Muscle layer of colon (tissue), 2 donors: ENCODE data around the gene MYO7B.
"Not testable (repeated sequence)": the region's sequence is repeated elsewhere in the genome, so short reads cannot be mapped to it uniquely, and the experiment has no call there.

Source experiments
- H3K27ac ChIP-seq: one replicate; pipeline ENCODE4 v1.7.0; 2013; ENCODE audit warnings: low read depth, mild to moderate bottlenecking, low read length, moderate library complexity
- H3K27me3 ChIP-seq, 2 donors: one replicate each; pipeline ENCODE4 v1.7.0; 2013; ENCODE audit warnings: low read length in 2 of 2, mild to moderate bottlenecking in 2 of 2; ENCODE audit not compliant: insufficient read depth in 2 of 2, control insufficient read depth in 1 of 2
- H3K36me3 ChIP-seq: one replicate; pipeline ENCODE4 v1.7.0; 2013; ENCODE audit warnings: mild to moderate bottlenecking, low read length; ENCODE audit not compliant: insufficient read depth
- H3K4me1 ChIP-seq: one replicate; pipeline ENCODE4 v1.7.0; 2013; ENCODE audit warnings: mild to moderate bottlenecking, low read length; ENCODE audit not compliant: insufficient read depth
- H3K4me3 ChIP-seq, 2 donors: one replicate each; pipeline ENCODE4 v1.7.0; 2013; ENCODE audit warnings: low read length in 2 of 2, low read depth in 1 of 2, mild to moderate bottlenecking in 1 of 2, moderate library complexity in 1 of 2
- H3K9ac ChIP-seq: one replicate; pipeline ENCODE4 v1.7.0; 2013; ENCODE audit warnings: low read length
- H3K9me3 ChIP-seq: one replicate; pipeline ENCODE4 v1.7.0; 2013; ENCODE audit warnings: mild to moderate bottlenecking, low read length
- donor health status: abdominal sarcoma.
- donor health status: Adenocarcinoma of cecum.

Gene MYO7B

GRCh38 chr2:127537644-127538043, 2.2 kb downstream of the MYO7B start:
- H3K27me3 ChIP-seq: no peaks in the 10 kb centered on the region
- no peak overlapping the region for H3K27ac ChIP-seq
- H3K9me3 ChIP-seq: no peaks in the 10 kb centered on the region
- H3K4me3 ChIP-seq: no peak overlapping the region
- H3K9ac ChIP-seq: no peak overlapping the region
- no peaks in the 10 kb centered on the region for H3K36me3 ChIP-seq
- H3K4me1 ChIP-seq: no peaks in the 10 kb centered on the region

- H3K9me3 ChIP-seq: no peaks in the 10 kb centered on the region
- H3K36me3 ChIP-seq: no peaks in the 10 kb centered on the region
- H3K27me3 ChIP-seq: no peaks in the 10 kb centered on the region
- no peaks in the 10 kb centered on the region for H3K4me1 ChIP-seq
- H3K9ac ChIP-seq: no peak overlapping the region
- no peak overlapping the region for H3K27ac ChIP-seq
- no peak overlapping the region for H3K4me3 ChIP-seq
Observed at GRCh38 chr2:127541809-127542208, 6.3 kb downstream of the MYO7B start.

- Histone ChIP-seq H3K9ac (no peak overlapping the region), H3K9me3 (no peaks in the 10 kb centered on the region), H3K27me3 (no peaks in the 10 kb centered on the region), H3K36me3 (no peaks in the 10 kb centered on the region), H3K27ac (no peak overlapping the region), H3K4me3 (no peak overlapping the region), H3K4me1 (no peaks in the 10 kb centered on the region)
Observed at GRCh38 chr2:127542231-127542630, 6.7 kb downstream of the MYO7B start.

GRCh38 chr2:127543013-127543501, 7.6 kb downstream of the MYO7B start:
- not testable (repeated sequence) for H3K36me3 ChIP-seq, H3K27ac ChIP-seq, H3K4me1 ChIP-seq, H3K9ac ChIP-seq, H3K9me3 ChIP-seq, H3K4me3 ChIP-seq, H3K27me3 ChIP-seq

GRCh38 chr2:127545189-127545588, 9.7 kb downstream of the MYO7B start:
- Histone ChIP-seq H3K27ac (no peak overlapping the region), H3K36me3 (no peaks in the 10 kb centered on the region), H3K4me3 (no peak overlapping the region)

GRCh38 chr2:127545796-127546195, 10.3 kb downstream of the MYO7B start:
- Histone ChIP-seq H3K9ac (no peak overlapping the region), H3K36me3 (no peaks in the 10 kb centered on the region), H3K27ac (no peak overlapping the region), H3K27me3 (no peaks in the 10 kb centered on the region), H3K4me3 (no peak overlapping the region), H3K9me3 (no peaks in the 10 kb centered on the region), H3K4me1 (no peaks in the 10 kb centered on the region)

More at GRCh38 chr2:127545189-127545588, 9.7 kb downstream of the MYO7B start:
- Histone ChIP-seq H3K4me1 (no peaks in the 10 kb centered on the region), H3K27me3 (no peaks in the 10 kb centered on the region), H3K9me3 (no peaks in the 10 kb centered on the region), H3K9ac (no peak overlapping the region)

GRCh38 chr2:127546797-127547196, 11.3 kb downstream of the MYO7B start:
- Histone ChIP-seq H3K4me1 (no peaks in the 10 kb centered on the region), H3K9me3 (no peaks in the 10 kb centered on the region), H3K36me3 (no peaks in the 10 kb centered on the region), H3K4me3 (no peak overlapping the region), H3K27me3 (no peaks in the 10 kb centered on the region), H3K9ac (no peak overlapping the region), H3K27ac (no peak overlapping the region)

GRCh38 chr2:127551221-127551930, 15.9 kb downstream of the MYO7B start:
- Histone ChIP-seq H3K9me3 (no peaks in the 10 kb centered on the region), H3K4me3 (no peak overlapping the region), H3K9ac (no peak overlapping the region), H3K36me3 (no peaks in the 10 kb centered on the region), H3K4me1 (no peaks in the 10 kb centered on the region), H3K27ac (no peak overlapping the region), H3K27me3 (no peaks in the 10 kb centered on the region)

- Histone ChIP-seq H3K4me1 (no peaks in the 10 kb centered on the region), H3K36me3 (no peaks in the 10 kb centered on the region)
Observed at GRCh38 chr2:127552336-127552735, 16.9 kb downstream of the MYO7B start.

GRCh38 chr2:127552846-127553245, 17.4 kb downstream of the MYO7B start:
- no peaks in the 10 kb centered on the region for H3K9me3 ChIP-seq
- no peaks in the 10 kb centered on the region for H3K27me3 ChIP-seq
- H3K27ac ChIP-seq: no peak overlapping the region
- H3K36me3 ChIP-seq: no peaks in the 10 kb centered on the region
- no peaks in the 10 kb centered on the region for H3K4me1 ChIP-seq
- no peak overlapping the region for H3K4me3 ChIP-seq
- H3K9ac ChIP-seq: no peak overlapping the region

More at GRCh38 chr2:127552336-127552735, 16.9 kb downstream of the MYO7B start:
- H3K9ac ChIP-seq: no peak overlapping the region
- no peaks in the 10 kb centered on the region for H3K27me3 ChIP-seq
- no peaks in the 10 kb centered on the region for H3K9me3 ChIP-seq
- no peak overlapping the region for H3K27ac ChIP-seq
- no peak overlapping the region for H3K4me3 ChIP-seq

- Histone ChIP-seq H3K4me1 (no peaks in the 10 kb centered on the region), H3K27me3 (no peaks in the 10 kb centered on the region), H3K9ac (no peak overlapping the region), H3K36me3 (no peaks in the 10 kb centered on the region), H3K4me3 (no peak overlapping the region), H3K9me3 (no peaks in the 10 kb centered on the region), H3K27ac (no peak overlapping the region)
Observed at GRCh38 chr2:127558911-127559310, 23.4 kb downstream of the MYO7B start.

GRCh38 chr2:127559454-127559853, 24.0 kb downstream of the MYO7B start:
- no peaks in the 10 kb centered on the region for H3K9me3 ChIP-seq
- no peaks in the 10 kb centered on the region for H3K27me3 ChIP-seq
- H3K36me3 ChIP-seq: no peaks in the 10 kb centered on the region
- H3K4me1 ChIP-seq: no peaks in the 10 kb centered on the region
- H3K27ac ChIP-seq: no peak overlapping the region
- no peak overlapping the region for H3K4me3 ChIP-seq
- no peak overlapping the region for H3K9ac ChIP-seq
